ENCODE results near the gene SART1. TPM values are rescaled to one million over a fixed set of nuclear protein-coding genes. Genes with fewer than 3 reads are reported as not detected.

The SART1 gene
- total RNA-seq, 4 donors from 2014 or later, result 27.6 to 35.0 (median 33.1) TPM

GRCh38 chr11:65988791-65989592, 27.5 kb downstream of the SART1 start:
- Histone ChIP-seq H3K9me3 (no peaks in the 10 kb centered on the region), H3K4me3 (no peak overlapping the region), H3K4me1 (peaks cover 0 to 6% (median 0%) of the 10 kb centered on the region in 3 donors), H3K36me3 (peaks cover 0 to 10% (median 0%) of the 10 kb centered on the region in 3 donors), H3K27me3 (no peaks in the 10 kb centered on the region), H3K27ac (peak overlapping the region in 1 of 4 donors; percentile 15)
- WGBS, 2 donors, result 18 to 19% methylated on average over 10 of the region's 10 CpGs
- peak; percentile 64 for DNase-seq
- intact Hi-C loops (cut with DNase I), result loop anchor here (5.0 kb wide), 1 partner anchor 107 kb away; no protein-coding TSS in a partner anchor
- TF ChIP-seq POLR2A (IDR thresholded peaks at IDR 0.05) (no peak), CTCF (IDR thresholded peaks at IDR 0.05) (peak; percentile 86 to 99 (median 96))

GRCh38 chr11:65992056-65992455, 30.5 kb downstream of the SART1 start:
- H3K27ac ChIP-seq, result no peak overlapping the region
- 79 to 84% methylated on average over 5 of the region's 5 CpGs for WGBS, 2 donors
- intact Hi-C loops (cut with DNase I), result no loop called here
- H3K36me3 ChIP-seq, result peaks cover 0 to 28% (median 0%) of the 10 kb centered on the region in 3 donors
- H3K27me3 ChIP-seq, result no peaks in the 10 kb centered on the region
- no peaks in the 10 kb centered on the region for H3K9me3 ChIP-seq
- TF ChIP-seq POLR2A (IDR thresholded peaks at IDR 0.05) (no peak), CTCF (IDR thresholded peaks at IDR 0.05) (no peak)
- no peak overlapping the region for H3K4me3 ChIP-seq
- H3K4me1 ChIP-seq, result peaks cover 0 to 6% (median 0%) of the 10 kb centered on the region in 3 donors
- no peak for DNase-seq

- TF ChIP-seq CTCF (IDR thresholded peaks at IDR 0.05) (no peak), POLR2A (IDR thresholded peaks at IDR 0.05) (no peak)
- 82 to 88% methylated on average over 2 of the region's 2 CpGs for WGBS, 2 donors
- Histone ChIP-seq H3K4me1 (peaks cover 4 to 25% (median 12%) of the 10 kb centered on the region in 3 donors), H3K36me3 (peaks cover 20 to 53% (median 24%) of the 10 kb centered on the region in 3 donors), H3K27me3 (no peaks in the 10 kb centered on the region), H3K27ac (no peak overlapping the region), H3K9me3 (no peaks in the 10 kb centered on the region), H3K4me3 (no peak overlapping the region)
- DNase-seq, result no peak
- intact Hi-C loops (cut with DNase I), result no loop called here
These were observed 35.8 kb downstream of the SART1 start for GRCh38 chr11:65997286-65997685.

- WGBS, 2 donors, result 0 to 4% methylated on average over 11 to 26 of the region's 55 CpGs
- DNase-seq, result peak; percentile 88
- TF ChIP-seq CTCF (IDR thresholded peaks at IDR 0.05) (peak in 1 of 6 experiments; percentile 31), POLR2A (IDR thresholded peaks at IDR 0.05) (peak in 3 of 4 donors; percentile 10 to 48 (median 20))
- H3K36me3 ChIP-seq, result peaks cover 20 to 69% (median 32%) of the 10 kb centered on the region in 3 donors
- intact Hi-C loops (cut with DNase I), result no loop called here
- peak within 1 kb of the TSS; percentile 72 to 95 (median 81) for H3K4me3 ChIP-seq
- peak within 1 kb of the TSS; percentile 87 to 94 (median 94) for H3K27ac ChIP-seq
- H3K27me3 ChIP-seq, result no peaks in the 10 kb centered on the region
- peaks cover 13 to 44% (median 21%) of the 10 kb centered on the region in 3 donors for H3K4me1 ChIP-seq
- H3K9me3 ChIP-seq, result no peaks in the 10 kb centered on the region
These were observed 40.6 kb downstream of the SART1 start, which contains the start of the genes BANF1 and EIF1AD for GRCh38 chr11:66001942-66002647. Gene BANF1, plus strand, starts transcription at chr11:66002503. Its CDS starts 748 bp downstream, at chr11:66003251. Gene EIF1AD, minus strand, starts transcription at chr11:66002157. Its CDS starts 1,768 bp downstream, at chr11:66000389.

Measured in esophagus squamous epithelium (tissue), 5 donors.